AG08395 (cell line): ENCODE results near the gene LRRC63.
"Not testable (repeated sequence)": the region's sequence is repeated elsewhere in the genome, so short reads cannot be mapped to it uniquely, and the experiment has no call there.

Source experiments
- DNase-seq: peaks from one replicate; pipeline ENCODE4 v3.0.0; 2012; ENCODE audit warnings: mixed read lengths, low spot score

The LRRC63 gene

DNA sequence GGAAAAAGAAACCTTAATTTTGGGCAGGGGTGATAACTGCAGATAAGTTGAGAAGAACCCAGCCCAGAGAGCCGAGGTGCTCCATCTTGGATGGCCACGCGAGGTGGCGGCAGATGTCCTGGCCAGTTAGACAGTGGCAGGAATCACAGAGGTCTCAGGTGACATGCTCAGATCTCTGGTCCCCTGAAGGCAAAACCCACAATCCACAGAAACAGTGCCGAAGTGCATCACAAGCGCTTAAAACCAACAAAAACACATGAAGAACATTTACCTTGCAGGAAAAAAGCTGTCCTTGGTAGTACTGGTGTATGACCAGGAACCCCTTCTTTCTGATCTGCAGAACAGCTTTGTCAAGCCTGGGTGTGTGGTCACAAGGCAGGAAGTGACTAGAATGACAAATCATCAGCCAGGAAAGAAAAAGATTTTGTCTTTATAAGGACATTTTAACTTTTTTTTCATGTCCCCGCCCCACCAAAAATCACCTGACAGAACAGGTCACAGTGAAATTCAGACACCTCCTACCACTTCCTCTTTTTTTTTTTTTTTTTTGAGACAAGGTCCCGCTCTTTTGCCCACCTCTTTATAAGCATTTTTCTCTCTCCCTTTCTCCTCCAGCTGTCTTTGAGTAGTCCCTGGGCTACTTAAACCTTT is 29.8 kb upstream of the LRRC63 start, which contains the start of gene LCP1:
Gene LCP1, minus strand, starts transcription at position 338 of the 651 bp plus-strand sequence. CDS start 22,515 bp downstream, outside the sequence.
- DNase-seq = no peak

DNA sequence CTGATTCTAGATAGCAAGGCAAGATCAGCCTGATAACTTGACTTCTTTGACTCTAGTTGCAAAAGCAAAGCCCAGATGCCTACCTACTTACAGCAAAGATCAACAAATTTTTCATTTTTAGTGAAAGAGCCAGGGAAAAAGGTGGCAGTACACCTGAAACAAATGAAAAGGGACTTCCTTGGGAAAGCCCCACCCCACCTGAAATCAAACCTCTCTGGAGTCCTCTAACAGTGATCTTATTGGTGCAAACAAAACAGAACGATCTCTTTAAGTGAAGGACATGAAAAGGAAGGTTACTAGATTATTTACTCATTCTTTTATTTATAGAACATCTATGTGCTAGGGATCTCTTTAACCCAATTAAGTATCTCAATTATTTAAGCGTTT is 29.2 kb upstream of the LRRC63 start:
- no peak for DNase-seq

DNA sequence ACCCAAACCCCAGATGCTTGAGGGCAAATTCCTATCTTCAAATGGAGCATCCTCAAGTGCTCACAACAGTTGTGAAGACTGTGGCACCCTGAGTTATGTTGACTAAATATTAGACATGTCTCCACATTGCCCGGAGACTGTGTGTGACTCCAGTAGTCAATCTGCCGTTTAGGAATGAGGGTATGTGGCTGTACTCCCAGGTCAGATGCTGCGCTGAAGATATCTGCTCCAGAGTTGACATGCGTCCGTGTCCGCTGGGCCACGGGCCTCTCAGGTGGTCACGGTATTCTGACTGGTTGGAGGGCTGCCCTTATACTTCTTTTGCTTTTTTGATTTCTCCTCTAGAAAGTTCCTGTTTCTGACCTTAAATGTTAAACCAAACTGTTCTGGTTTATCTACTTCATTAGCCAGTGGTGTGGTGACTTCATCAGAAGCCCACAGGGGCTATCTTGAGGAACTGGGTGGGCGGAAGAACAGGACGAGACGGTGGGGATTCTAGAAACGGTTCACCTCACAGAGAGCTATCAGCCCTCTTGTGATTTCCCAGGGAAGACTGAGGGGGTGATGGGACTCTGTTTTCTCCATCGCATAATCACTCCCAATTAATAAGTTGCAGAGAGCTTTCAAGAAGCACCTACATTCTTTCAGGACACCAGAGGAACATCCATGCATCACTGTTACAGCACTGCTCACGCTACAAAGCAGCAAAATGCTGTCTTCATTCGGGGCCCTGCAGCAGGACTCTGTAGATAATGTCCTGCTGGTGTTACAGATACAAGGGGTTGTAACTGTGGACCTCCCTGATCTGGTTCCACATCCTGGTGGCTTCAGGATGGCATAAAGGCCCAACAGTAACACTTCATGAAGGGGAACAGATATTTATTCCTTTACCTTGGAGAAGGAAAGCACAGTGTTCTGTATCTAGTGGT is 28.4 kb upstream of the LRRC63 start:
- no peak for DNase-seq

DNA sequence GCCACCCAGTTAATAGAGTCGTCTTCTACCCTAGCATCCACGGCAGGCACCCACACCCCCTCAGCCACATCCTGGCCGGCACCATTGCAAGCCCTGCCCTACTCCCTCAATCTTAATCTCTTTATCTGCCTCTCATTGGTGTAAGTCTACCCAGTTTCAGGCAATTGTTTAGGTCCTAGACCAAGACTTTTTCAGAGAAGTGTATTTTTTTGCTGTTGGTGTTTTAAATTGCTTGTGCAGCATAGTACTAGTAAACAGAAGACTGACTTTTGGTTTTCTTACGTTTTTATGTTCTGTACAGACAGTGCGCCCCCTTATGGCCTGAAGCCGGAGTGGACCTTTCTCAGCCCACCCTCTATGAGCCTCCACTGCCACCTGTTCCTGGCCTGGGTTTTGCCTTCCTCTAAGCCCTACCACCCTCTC is 27.4 kb upstream of the LRRC63 start:
- DNase-seq = no peak

DNA sequence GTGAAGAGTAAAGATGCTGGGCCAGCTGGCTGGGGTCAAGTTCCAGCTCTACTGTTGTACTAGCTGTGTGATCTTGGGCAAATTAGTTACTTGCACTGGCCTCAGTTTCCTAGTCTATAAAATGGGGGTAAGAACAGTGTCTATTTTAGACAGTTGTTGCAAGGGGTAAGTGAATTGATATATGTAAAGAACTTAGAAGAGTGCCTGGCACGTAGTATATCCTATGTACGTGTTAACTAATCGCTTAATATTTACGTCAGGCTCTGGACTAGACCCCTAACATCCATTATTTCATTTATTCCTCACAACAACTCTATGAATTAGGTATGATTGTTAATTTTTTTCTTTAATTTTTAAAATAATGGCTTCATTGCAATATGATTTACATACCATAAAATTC is 26.1 kb upstream of the LRRC63 start:
- DNase-seq = no peak

DNA sequence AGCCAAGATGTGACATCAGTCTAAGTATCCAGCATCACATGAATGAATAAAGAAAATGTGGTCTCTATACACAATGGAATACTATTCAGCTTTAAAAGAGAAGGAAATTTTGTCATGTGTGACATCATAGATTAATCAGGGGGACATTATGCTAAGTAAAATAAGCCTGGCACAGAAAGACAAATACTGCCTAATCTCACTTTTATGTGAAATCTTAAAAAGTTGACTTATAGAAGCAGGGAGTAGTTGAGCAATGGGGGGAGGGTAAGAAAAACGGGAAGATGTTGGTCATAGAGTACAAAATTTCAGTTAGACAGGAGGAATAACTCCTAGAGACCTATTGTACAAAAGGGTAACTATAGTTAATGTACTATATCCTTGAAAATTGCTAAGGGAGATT is 19.3 kb upstream of the LRRC63 start:
- no peak for DNase-seq

DNA sequence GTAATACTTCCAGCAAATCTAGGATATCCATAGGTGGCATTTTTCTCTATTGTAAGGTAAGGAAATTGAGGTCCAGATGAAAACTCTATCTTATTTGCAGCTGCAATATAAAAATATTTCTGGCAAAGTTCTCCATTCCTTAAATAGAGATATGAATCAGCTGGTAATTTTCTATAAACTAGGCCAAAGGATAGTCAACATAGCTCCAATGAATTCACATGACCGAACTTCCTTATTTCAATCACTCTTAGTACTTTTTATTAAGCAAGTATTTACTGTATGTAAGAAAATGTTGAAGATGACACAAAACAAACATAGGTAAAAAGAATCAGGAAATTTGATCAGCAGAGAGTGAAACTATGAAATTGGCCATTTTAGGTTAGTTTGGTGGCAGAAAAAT is 16.7 kb upstream of the LRRC63 start:
- no peak for DNase-seq

DNA sequence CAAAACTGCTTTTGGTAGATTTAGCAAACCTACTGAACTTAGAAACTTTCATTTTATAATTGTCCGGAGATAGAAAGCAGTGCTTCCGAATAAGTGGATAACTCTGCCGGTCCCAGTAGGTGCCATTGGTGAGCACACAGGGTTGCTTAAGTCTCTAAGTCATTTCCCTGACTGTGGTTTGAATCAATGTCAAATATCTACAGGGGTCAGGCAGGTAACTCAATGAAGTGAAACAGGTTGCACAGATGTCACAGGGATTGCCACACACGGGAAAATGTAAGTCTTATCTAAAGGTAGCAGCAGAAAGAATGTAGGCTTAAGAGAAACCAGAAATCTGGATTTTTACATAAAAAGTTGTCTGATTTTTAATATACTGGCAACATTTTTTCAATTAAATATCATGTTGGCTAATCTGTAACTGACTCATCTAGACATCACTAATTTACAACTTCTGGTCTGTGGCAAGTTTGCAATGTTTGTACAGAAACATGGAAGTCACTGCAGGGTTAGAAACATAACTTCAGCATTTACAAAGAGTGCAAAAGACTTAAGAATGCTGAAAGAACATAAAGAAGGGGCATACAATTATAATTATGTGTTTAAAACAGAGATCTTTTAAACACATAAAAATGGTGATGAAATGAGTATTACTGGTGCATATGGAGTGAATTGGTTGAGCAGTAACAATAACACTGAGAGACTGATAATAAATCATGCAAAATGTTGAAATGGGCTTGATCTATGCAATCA is 14.3 kb upstream of the LRRC63 start:
- DNase-seq = peak; percentile 8

DNA sequence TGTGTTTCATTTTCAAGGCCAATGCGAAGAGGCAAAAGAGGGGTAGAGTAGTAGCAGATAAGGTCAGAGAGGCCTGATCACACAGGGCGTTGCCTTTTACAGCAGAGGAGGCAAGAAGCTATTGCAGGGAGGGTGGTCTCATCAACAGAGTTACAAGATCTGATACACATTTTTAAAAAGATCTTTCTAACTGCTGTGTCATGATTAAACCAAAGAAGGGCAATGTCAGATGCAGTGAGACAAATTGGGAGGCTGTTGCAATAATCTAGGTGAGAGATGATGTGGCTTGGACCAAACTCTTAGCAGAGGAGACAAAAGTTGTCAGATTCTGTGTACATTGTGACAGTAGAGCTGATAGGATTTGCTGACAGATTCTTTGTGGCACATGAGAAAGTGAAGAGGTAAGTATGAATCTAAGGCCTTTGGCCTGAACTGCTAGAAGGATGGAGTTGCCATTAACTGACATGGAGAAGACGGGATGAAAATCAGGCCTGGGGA is 13.0 kb upstream of the LRRC63 start:
- DNase-seq = no peak

DNA sequence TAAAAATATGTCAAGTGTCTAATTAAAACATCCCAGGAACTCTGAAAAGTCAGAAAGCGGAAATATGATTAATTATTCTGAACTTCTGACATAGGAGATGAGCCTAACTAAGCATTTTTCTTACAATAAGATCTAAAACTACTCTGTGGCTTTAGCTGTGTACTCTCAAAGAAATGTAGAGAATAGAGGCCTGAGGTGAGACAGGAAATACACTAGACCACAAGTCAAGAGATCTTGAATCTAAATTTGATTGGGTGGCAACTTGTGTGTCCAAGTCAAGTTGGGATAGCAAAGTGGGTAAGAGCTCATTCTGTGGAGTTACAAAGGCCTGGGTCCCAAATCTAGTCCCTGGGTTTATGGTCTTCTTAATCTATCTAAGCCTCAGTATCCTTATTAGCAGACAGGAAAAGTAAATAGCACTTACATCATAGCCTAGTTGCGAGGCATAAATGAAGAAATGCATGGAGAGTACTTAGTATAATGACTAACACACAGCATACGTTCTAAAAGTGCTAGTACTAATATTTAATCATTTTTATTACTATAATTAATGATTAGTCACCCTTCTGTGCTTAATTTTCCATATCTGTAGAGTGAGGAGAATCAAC is 9.4 kb upstream of the LRRC63 start:
- no peak for DNase-seq

DNA sequence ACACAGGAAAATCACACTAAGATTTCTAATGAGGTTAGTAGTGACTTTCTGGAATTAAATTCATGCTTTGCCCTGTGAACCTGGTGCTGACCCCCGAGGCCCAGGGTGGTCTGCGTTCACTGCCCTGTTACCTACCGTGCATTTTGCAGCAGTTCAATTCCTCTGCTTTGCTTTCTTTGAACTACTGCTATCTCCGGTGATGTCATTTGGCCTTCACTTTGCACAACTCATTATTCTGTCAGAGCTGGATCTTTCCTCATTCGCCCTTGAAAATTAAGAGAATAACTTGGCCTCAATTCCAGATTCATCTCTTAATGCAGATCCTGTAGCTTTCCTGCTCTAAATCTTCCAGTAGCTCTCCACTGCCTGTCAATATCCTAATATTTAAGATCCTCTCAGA is 8.8 kb upstream of the LRRC63 start:
- no peak for DNase-seq

DNA sequence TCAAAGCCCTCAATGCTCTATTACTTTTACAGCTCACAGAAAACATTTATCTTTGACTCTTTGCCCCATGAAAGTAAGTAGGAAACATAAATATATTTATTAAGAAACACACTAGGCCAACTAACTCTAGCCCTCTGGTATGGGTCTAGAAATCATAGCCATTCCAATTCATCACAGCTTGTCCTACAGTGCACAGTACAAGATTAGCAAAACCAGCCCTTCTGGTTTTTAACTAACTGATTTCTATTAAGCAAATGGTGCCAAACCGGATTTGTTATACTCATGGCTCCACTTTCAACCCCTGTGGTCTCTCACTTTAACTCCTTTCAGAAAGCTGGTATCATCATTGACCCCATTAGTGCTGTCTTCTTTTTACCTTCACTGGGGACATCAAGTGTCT is 5.6 kb upstream of the LRRC63 start:
- DNase-seq = no peak

DNA sequence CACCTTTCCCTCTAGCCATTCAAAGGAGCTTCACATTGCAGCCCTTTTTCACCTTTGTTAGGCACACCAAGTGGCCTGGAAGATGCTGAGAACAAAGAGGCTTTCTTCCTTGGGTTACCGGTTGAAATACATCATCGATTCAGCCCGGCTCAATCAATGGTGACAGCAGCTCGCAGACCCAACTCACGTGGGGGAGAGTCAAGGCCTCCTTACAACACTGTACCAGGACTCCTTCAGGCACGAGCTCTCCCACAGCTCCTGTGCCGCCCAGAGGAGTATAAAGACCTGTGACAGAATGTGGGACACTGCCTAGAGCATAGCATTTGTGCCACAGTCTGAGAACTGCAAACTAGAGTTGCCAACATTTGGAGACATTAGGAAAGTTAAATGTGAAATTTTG is 3.9 kb upstream of the LRRC63 start:
- DNase-seq = no peak

DNA sequence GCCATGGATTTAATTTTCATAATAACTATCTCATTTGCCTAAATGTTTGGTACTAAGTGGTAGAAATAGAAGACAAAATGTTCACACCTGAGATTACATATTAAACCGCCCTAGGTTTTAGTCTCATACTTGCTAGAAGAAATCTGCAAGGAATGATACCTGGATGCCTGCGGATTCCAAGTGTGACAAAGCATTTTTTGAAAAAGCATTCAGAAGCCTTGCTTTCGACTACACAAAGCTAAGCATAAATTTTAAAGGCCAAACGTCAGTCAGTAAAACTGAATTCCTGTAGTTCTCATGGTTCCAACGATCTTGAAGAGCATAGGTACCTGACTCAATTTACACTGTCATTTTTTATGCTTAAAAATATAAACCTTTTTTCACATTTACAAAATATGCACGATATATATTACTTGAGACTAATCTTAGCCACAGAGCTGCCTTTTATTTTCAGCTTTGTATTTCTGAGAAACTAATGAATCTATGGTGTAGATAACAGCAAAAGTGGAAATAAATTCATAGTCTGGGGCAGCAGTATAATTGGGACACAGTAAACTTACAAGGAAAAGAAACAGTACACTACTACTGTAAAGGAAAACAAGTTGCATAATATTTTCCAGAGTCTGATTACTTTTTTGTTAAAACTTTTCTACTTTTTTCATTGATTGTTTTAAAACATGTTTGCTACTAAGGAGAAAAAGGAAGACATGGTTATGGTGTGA is 1.2 kb upstream of the LRRC63 start:
- DNase-seq = no peak

DNA sequence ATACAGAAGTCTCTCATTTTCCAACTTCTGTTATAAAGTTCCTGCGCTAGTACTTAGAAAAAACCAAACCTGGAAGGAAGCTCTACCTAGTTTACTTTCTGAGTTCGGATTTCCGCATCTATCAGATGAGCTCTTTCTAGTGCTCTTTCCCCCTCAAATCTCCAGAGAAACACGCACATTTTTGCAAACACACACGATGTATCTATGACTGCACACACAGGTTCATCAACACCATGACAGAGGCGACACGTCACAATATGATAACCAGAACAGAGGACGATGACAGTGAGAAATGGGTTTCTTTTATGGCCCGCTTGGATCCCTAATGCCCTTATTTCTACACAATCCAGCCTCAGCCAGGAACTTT is 629 bp upstream of the LRRC63 start:
- peak; percentile 3 for DNase-seq

DNA sequence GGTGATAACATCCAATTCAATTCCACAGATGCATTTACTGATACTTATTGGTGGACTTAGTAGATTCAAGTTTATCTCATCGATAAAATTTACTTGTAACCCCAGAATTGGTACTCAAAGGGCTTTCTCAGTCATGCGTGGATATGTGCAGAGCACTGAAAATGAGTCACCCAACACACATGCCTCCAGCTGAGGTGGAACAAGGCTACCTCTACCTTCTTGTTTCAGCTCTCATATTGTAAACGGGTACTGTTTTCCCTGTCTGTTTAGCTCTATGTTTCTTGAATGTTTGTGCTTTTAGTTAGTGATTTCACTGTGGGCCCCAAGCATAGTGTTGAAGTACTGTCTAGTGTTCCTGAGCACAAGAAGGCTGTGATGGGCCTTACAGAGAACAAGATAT is 1.5 kb downstream of the LRRC63 start:
- no peak for DNase-seq

DNA sequence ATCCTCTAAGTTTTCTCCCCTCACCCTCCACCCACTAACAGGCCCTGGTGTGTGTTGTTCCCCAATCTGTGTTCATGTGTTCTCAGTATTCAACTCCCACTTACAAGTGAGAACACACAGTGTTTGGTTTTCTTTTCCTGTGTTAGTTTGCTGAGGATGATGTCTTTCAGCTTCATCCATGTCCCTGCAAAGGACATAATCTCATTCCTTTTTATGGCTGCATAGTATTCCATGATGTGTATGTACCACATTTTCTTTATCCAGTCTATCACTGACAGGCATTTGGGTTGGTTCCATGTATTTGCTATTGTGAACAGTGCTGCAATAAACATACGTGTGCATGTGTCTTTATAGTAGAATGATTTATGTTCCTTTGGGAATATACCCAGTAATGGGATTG is 3.0 kb downstream of the LRRC63 start:
- DNase-seq = not testable (repeated sequence)

DNA sequence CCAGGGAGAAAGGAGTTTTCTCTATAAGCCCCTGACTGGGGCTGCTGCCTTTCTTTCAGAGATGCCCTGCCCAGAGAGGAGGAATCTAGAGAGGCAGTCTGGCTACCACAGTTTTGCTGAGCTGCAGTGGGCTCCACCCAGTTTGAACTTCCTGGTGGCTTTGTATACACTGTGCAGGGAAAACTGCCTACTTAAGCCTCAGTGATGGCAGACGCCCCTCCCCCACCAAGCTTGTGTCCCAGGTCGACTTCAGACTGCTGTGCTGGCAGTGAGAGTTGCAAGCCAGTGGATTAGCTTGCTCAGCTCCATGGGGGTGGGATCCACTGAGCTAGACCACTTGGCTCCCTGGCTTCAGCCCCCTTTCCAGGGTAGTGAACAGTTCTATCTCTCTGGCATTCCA is 8.5 kb downstream of the LRRC63 start:
- not testable (repeated sequence) for DNase-seq

DNA sequence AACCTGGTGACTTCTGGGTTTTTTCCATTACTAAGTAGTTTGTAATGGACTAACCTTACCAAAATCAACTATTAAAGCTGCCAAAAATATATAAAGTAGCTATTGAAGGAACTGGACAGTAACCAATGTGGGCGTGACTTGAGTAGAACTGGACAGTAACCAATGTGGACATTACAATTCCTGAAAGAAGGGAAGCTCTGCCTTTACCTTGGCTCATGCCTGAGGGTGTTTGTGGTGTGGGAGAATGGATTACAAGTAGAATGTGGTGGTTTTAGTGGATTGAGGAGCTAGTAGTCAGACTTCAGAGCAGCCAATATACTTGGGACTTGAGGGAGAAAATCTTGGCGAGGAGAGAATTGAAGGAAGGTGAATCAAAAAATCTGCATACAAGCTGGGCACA is 17.5 kb downstream of the LRRC63 start:
- no peak for DNase-seq

DNA sequence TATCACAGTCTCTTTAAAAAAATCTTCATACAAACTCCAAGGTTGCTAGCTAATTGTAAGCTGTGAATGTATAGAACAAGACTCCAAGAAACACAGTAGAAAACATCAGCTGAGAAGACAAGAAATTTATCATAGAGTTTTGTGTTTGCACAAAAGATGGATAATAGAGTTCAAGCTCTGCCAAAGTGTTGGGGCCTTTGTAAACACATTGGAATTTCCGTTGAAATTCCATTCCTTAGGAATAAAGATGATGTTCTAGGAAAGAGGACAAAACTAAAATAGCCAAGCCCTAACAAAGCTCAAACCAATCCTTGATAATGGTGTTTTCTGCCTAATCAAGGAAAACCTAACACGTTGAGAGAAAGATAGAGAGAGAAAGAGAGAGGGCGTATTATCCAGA is 20.6 kb downstream of the LRRC63 start:
- peak; percentile 25 for DNase-seq

DNA sequence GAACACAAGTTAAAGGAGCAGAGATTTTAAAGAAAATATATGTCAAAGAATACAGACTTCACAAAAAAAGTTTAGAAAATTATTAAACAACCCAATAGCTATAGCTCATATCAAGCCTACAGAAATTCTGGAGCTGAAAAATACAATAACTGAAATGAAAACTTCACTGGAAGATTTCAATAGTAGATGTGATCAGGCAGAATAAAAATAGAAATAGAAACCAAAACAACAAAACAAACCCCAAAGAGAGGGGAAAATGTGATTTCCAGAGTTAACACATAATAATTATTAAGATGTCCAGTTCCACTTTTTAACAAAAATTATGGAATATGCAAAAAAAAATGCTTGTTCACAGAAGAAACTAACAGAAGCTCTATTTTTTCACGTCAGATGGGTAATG is 23.6 kb downstream of the LRRC63 start:
- DNase-seq = no peak

DNA sequence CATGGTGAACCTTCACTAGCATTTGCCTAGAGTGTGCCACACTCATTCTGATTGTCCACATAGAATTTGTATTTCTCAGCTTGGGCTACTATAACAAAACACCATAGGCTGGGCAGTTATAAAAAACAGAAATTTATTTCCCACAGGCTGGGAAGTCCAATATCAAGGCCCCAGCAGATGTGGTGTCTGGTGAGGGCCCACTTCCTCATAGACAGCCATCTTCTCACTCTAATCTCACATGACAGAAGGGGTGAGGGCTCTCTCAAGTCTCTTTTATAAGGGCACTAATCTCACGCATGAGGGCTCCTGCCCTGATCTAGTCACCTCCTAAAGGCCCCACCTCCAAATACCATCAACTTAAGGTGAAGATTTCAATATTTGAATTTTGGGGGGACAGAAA is 53.6 kb downstream of the LRRC63 start:
- no peak for DNase-seq
